ENCODE measurements around the gene SLC16A10. TPM values are rescaled to one million over a fixed set of nuclear protein-coding genes. Genes with fewer than 3 reads are reported as not detected.

SLC16A10 gene
- total RNA-seq, 1 experiment from 2014 or later = 2.9 TPM

GRCh38 chr6:111237852-111238251 lies 150.5 kb downstream of the SLC16A10 start:
- Histone ChIP-seq H3K4me2 (ENCODE audit: low read length) (no peak overlapping the region), H3K9ac (ENCODE audit: low read length) (no peak overlapping the region), H3K9me2 (replicated peaks; ENCODE audit: low read length) (no peaks in the 10 kb centered on the region), H3K27me3 (ENCODE audit: low read length) (no peaks in the 10 kb centered on the region), H3K27ac (ENCODE audit: low read length) (peak overlapping the region; percentile 34; the same call in 1 of the 2 replicates), H2AFZ (ENCODE audit: low read length) (no peak overlapping the region), H3K4me3 (ENCODE audit: low read length) (no peak overlapping the region), H3K9me3 (ENCODE audit: low read length) (no peaks in the 10 kb centered on the region), H3F3A (ENCODE audit: low read length, unreplicated experiment) (no peaks in the 10 kb centered on the region), H3K4me1 (ENCODE audit: insufficient read depth, low read length) (peaks cover 19% of the 10 kb centered on the region), H4K20me1 (ENCODE audit: low read length) (no peaks in the 10 kb centered on the region), H3K36me3 (ENCODE audit: low read depth, low read length) (no peaks in the 10 kb centered on the region), H3K79me2 (ENCODE audit: low read length) (no peaks in the 10 kb centered on the region)
- POLR2A ChIA-PET (ENCODE audit: unreplicated experiment) = no interaction called here
- CTCF ChIA-PET = no interaction called here
- intact Hi-C loops (cut with micrococcal nuclease) = no loop called here
- ATAC-seq (no peak), DNase-seq (no peak)
- TF ChIP-seq EZH2phosphoT487 (IDR thresholded peaks at IDR 0.05; ENCODE audit: borderline replicate concordance, low read length) (no peak), CTCF (conservative IDR thresholded peaks at IDR 0.05; ENCODE audit: low read depth, low read length) (no peak), EZH2 (IDR thresholded peaks at IDR 0.05; ENCODE audit: low read length, unreplicated experiment) (no peak)
- BruUV-seq (replicated peaks) = no TSS peak

- CTCF ChIA-PET = no interaction called here
Measured at GRCh38 chr6:111238464-111239119, 151.3 kb downstream of the SLC16A10 start.

More at GRCh38 chr6:111238464-111239119, 151.3 kb downstream of the SLC16A10 start:
- peak; percentile 40 for DNase-seq
- Histone ChIP-seq H3K27me3 (ENCODE audit: low read length) (no peaks in the 10 kb centered on the region), H4K20me1 (ENCODE audit: low read length) (no peaks in the 10 kb centered on the region), H3K9ac (ENCODE audit: low read length) (no peak overlapping the region), H2AFZ (ENCODE audit: low read length) (peak overlapping the region; percentile 11; the same call in 1 of the 2 replicates), H3K79me2 (ENCODE audit: low read length) (no peaks in the 10 kb centered on the region), H3K4me2 (ENCODE audit: low read length) (no peak overlapping the region), H3F3A (ENCODE audit: low read length, unreplicated experiment) (no peaks in the 10 kb centered on the region), H3K9me3 (ENCODE audit: low read length) (no peaks in the 10 kb centered on the region), H3K4me1 (ENCODE audit: insufficient read depth, low read length) (peaks cover 19% of the 10 kb centered on the region), H3K36me3 (ENCODE audit: low read depth, low read length) (no peaks in the 10 kb centered on the region), H3K27ac (ENCODE audit: low read length) (peak overlapping the region; percentile 34), H3K4me3 (ENCODE audit: low read length) (no peak overlapping the region), H3K9me2 (replicated peaks; ENCODE audit: low read length) (no peaks in the 10 kb centered on the region)
- no TSS peak for BruUV-seq (replicated peaks)
- intact Hi-C loops (cut with micrococcal nuclease) = no loop called here
- POLR2A ChIA-PET (ENCODE audit: unreplicated experiment) = no interaction called here
- ATAC-seq = no peak
- TF ChIP-seq EZH2 (IDR thresholded peaks at IDR 0.05; ENCODE audit: low read length, unreplicated experiment) (no peak), CTCF (conservative IDR thresholded peaks at IDR 0.05; ENCODE audit: low read depth, low read length) (no peak), EZH2phosphoT487 (IDR thresholded peaks at IDR 0.05; ENCODE audit: borderline replicate concordance, low read length) (no peak)

All from PC-3 (cell line).